Ishikawa (cell line): ENCODE results near the gene FAM171A2.

Experiments used
- EP300 ChIP-seq: IDR thresholded peaks from 2 replicates; pipeline ENCODE4 v1.6.1; 2012; ENCODE audit warnings: borderline replicate concordance
- TAF1 ChIP-seq: IDR thresholded peaks from 2 replicates; pipeline ENCODE4 v1.6.1; 2012; ENCODE audit warnings: low read depth, mild to moderate bottlenecking

DNA sequence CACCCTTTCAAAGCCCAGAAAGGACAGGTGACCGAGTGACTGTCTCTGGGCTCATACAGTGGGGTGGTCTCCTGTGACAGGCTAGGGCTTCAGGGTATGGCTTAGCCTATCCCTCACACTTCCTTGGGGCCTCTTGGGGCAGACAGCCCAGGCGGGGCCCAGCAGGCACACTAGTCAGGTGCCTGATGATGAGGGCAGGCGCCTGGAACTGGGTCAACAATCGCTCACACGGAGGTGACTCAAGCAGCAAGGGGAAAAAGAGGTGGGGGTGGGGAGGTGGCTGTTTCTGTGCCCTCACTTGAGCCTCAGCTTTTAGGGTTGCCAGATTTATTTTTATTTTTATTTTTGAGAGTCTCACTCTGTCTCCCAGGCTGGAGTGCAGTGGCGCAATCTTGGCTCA lies 25.0 kb downstream of the FAM171A2 start:
- TF ChIP-seq TAF1 (no peak), EP300 (no peak)
